Stimulated activated CD4-positive, alpha-beta T cell treated with anti-CD3 and anti-CD28 coated beads, Interleukin-4, amount 100 ng/mL, for 1 hour (primary cell): ENCODE data around the gene NMU.
"Not testable (repeated sequence)": the region's sequence is repeated elsewhere in the genome, so short reads cannot be mapped to it uniquely, and the experiment has no call there.

ENCODE experiments used
- DNase-seq: peaks from one replicate; pipeline ENCODE4 v3.0.0-alpha.2; 2020

Gene NMU

GRCh38 chr4:55553441-55554201 lies 82.5 kb downstream of the NMU start:
- DNase-seq: no peak

- DNase-seq: not testable (repeated sequence)
Measured at GRCh38 chr4:55551964-55552363, 84.1 kb downstream of the NMU start.

- DNase-seq: no peak
Measured at GRCh38 chr4:55549888-55550287, 86.2 kb downstream of the NMU start.

- no peak for DNase-seq
Measured at GRCh38 chr4:55547918-55548317, 88.2 kb downstream of the NMU start.

- DNase-seq: no peak
Measured at GRCh38 chr4:55547466-55547770, 88.7 kb downstream of the NMU start.

GRCh38 chr4:55546756-55547465 lies 89.2 kb downstream of the NMU start, which contains the start of gene CLOCK:
TSS of gene CLOCK (minus strand) at chr4:55546909. CDS start at chr4:55482785, 64,124 bp downstream.
- peak; percentile 84 for DNase-seq

GRCh38 chr4:55546506-55546755 lies 89.7 kb downstream of the NMU start:
- DNase-seq: no peak

- peak; percentile 67 for DNase-seq
Measured at GRCh38 chr4:55545641-55546505, 90.2 kb downstream of the NMU start.
